Superior temporal gyrus (tissue), 1 donor: ENCODE results near the gene RIPOR3.
"Not testable (repeated sequence)": the region's sequence is repeated elsewhere in the genome, so short reads cannot be mapped to it uniquely, and the experiment has no call there.

Experiments used
- DNase-seq: peaks from one replicate; pipeline ENCODE4 v3.0.0-alpha.2; 2016; ENCODE audit errors: extremely low spot score

RIPOR3 gene

DNA sequence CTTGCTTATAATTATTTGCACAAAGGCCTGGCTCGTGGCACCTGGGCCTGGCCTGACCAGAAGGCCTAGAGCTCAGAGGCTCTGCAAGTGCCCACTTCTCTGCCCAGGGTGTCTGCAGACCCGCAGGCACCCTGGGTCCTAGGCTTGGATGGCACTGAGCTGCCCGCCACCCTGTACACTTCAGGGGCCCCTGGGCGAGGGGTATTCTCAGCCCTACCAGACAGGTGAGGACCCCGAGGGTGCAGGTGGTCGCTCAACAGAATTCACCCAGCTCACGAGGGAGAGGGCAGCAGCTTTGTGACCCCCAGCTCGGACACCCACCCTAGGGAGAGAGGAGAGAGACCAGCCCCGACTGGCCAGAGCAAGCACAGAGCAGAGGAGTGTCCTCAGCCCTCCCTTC lies 83.9 kb downstream of the RIPOR3 start:
- no peak for DNase-seq

DNA sequence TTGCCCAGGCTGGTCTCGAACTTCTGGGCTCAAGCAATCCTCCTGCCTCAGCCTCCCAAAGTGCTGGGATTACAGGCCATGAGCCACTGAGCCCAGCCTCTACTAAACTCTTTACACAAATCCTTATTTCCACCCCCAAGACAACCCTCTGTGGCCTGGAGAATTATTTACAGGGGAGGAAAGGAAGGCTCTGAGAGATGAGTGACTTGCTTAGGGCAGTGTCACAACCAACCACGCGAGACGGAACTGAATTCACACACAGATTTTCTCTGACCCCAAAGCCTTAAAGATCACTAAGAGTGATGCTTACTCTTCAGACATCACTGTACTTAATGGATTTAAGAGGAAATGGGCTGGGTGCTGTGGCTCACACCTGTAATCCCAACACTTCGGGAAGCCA lies 86.2 kb downstream of the RIPOR3 start:
- no peak for DNase-seq

DNA sequence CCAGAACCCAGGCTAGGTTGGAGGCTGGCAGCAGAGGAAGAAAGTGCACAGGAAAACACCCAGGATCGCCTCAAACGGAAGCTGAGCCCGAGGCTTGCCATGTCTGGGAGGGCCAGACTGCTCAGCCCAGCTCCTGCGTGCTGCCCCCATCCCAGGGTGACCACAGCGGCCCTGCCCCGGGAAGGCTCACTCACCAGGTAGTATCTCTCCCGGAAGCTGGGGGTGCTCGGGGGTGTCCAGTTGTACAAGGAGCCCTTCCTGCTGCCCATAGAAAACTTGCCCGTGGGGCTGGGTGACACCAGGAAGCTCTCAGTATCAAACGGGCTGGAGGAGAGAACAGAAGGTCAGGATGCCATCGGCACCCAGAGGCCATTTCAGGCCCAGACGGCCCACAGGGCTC lies 86.9 kb downstream of the RIPOR3 start:
- DNase-seq, result no peak

GRCh38 chr20:50602432-50603088 lies 88.8 kb downstream of the RIPOR3 start:
- DNase-seq, result no peak

DNA sequence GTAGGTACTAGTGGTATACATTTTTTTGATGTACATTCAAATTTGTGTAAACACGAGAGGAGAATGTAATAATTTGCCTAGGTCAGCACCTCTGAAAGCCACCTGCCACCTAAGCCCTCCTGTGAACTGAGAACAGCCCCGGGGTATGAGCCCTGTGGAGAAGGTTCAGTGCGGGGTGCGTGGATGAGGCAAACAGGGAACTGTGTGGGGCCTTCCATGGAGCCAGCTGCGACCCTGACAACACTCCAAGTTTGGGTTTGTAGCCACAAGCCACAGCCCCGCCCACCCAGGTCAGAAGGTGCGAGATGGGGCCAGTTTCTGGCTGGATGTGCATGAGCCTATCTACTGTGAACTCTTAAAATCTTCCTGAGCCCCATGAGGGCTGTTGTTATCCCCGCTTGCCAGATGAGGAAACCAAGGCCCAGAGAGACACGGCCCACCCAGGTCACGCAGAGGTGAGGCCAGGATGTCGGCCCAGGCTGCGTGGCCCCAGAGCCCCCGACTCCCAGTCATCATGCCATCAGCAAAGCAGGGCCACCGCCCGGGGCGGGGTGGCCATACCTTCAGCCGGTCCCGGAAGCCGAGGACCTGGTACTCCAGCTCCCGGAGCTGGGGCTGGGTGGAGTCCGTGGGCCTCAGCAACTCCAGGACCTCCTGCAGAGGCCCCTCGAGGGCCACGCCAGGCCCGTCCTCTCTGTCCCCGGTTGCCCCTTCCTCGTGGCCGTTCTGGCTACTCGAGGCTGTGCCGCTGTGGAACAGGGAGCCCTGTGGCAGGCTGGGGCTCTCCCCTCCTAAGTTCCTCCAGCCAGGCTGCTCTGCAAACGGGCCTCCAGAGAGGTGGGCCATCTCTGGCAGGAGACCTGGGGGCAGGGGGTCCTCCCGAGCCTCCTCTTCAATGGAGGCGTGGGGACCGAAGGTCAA lies 89.6 kb downstream of the RIPOR3 start:
- DNase-seq, result no peak

DNA sequence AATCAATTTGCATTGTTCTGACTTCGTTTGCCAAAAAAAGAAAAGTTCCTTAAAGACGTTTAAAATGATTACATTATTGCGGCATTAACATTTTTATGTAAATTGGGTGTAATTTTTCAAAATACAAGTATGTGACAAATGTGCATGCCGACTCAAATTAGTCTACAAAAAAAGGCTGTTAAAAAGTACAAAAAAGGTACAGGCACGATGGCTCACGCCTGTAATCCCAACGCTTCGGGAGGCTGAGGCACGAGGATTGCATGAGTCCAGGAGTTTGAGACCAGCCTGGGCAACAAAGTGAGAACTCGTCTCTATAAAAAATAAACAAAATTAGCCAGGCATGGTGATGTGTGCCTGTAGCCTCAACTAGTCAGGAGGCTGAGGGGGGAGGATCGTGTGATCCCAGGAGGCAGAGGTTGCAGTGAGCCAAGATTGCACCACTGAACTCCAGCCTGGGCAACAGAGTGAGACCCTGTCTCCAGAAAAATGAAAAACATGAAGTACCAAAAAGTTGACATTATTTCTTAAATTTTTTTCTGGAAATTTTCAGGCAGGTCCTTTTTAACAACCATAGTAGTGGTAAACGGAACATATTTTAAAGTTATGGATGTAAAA lies 91.0 kb downstream of the RIPOR3 start:
- no peak for DNase-seq

GRCh38 chr20:50598768-50599167 lies 92.6 kb downstream of the RIPOR3 start:
- DNase-seq, result not testable (repeated sequence)

DNA sequence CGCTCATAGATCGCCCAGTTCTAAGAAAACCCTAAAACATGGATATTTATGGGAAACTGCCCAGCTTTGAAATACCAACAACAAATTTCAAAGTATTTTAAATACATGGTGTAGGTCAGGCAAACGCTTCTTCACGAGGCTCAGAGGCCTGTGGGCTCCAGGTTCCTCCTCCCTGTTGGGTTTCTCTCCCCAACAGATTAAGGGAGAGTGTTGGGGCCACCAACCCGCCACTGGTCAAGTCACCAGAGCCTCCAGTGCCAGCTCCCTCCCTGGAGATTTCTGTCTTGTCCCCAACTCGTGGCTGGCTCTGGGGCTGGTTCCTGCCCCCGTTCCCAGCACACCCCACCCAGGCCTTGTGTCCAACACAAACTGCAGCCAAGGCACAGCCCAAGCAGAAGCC lies 93.3 kb downstream of the RIPOR3 start:
- DNase-seq, result no peak

DNA sequence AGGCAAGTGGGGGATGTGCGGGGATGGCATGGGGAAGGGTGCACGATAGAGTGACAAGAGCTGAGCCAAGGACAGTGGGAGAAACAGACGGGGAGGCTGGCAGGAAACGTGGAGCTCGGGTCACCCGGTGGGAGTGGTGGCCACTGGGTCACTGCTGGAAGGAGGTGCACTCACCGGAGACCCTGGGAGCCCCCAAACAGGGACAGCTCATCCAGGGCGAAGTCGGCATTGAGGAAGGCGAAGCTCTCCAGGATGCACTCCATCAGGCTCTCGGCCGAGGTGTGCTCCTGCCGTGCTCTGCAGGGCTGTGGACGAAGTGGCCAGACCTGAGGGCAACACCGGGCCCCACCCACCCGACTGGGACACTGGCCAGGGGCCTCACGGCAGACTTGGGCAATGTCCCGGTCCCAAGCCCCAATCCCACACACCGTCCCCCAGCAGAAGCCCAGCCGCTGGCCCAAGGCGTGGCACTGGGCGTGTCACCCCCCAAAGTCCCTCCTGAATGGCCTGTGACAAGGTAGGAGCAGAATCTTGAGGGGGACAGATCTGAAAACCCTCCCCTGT lies 93.9 kb downstream of the RIPOR3 start:
- no peak for DNase-seq

DNA sequence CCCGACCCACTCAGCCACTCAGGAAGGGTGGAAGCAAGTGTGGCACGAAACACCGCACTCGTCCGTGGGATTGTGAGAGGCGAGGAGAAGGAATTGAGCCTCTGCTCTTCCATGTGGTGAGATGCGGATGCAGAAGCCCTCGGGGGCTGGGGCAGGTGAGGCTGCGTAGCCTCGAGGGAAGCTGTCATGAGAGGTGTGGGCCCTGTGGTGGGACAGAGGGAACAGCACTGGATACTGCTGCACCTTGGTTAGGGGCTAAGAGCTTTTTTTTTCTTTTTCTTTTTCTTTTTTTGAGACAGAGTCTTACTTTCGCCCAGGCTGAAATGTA lies 94.7 kb downstream of the RIPOR3 start:
- no peak for DNase-seq

GRCh38 chr20:50595988-50596693 lies 95.2 kb downstream of the RIPOR3 start:
- no peak for DNase-seq

DNA sequence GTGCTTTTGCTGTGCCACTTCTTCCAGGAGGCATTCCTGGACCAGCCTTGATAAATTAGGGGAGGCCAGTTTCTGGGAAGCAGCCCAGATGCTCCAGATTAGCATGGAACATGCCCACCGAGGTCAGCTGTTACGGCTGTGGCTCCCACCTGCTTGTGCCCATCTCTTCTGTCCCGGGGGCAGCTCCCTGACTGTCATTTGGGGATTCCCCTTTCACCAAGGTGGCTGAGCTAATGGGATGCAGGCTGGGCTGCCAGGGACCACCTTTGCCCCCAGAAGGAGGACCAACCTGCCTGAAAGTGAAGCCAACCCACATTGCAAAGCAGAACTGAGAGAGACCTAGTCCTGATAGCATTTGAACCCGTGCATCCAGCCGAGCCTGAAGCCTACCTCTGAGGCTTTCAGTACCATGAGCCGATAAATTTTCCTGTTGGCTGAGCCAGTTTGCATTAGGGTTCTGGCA lies 95.9 kb downstream of the RIPOR3 start:
- DNase-seq, result no peak

- DNase-seq, result no peak
Measured at GRCh38 chr20:50594591-50595432, 96.5 kb downstream of the RIPOR3 start.

DNA sequence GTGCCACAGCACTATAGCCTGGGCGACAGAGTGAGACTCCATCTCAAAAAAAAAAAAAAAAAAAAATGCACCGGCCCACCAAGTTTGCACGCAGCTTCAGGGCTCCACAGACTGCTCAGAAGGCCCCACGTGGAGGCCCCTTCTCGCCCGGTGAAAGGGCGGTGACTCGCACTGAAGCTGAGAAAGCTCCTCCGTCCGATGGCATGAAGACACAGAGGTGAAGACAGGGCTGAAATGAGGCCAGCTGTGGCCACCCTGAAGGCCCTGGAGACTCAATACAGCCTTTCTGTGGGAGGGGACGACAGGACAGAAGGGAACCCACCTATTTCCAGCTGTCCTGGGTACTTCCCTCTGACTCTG lies 97.1 kb downstream of the RIPOR3 start:
- no peak for DNase-seq

GRCh38 chr20:50593005-50593335 lies 98.4 kb downstream of the RIPOR3 start:
- no peak for DNase-seq

GRCh38 chr20:50592282-50593004 lies 98.9 kb downstream of the RIPOR3 start:
- DNase-seq, result peak; percentile 4

DNA sequence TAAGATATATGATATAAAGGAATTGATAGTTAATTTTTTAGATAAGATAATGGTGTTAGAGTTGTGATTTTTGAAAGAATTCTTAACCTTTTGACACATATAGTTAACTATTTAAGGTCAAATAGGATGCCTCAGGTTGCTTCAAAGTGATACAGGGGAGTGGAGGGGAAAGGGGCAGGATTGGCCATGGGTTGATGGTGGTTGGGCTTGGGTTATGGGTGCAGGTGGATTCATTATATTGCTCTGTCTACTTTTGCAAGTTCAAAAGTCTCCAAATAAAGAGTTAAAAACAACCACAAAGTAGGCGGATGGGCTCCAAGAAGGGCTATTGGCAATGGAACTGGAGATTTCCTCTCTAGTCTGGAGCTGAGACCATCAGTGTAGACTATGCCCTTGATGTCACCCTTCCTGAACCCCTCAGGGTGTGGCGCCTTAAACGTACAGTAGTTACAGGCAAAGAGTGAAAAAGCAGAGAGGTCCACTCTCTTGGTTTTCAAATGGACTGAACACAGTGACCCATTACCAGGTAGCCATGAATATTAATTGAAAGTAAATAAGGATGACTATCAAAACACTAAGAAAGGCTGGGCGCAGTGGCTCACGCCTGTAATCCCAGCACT lies 100.0 kb downstream of the RIPOR3 start:
- peak; percentile 1 for DNase-seq

DNA sequence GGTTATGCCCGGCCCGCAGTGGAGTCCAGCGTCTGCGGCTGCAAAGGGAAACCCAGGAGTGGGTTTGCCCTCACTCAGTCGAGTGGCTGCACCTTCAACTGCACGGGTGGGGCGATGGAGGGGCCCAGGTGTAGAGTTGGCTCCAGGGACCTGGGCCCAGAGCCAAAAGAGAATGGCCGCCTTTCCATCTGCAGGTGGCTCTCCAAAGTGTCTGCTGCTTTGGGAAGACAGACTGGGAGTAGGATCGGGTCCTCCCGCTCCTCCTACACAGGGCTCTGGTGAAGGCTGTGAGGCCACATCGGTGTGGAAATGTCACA lies 101.0 kb downstream of the RIPOR3 start:
- DNase-seq, result no peak

DNA sequence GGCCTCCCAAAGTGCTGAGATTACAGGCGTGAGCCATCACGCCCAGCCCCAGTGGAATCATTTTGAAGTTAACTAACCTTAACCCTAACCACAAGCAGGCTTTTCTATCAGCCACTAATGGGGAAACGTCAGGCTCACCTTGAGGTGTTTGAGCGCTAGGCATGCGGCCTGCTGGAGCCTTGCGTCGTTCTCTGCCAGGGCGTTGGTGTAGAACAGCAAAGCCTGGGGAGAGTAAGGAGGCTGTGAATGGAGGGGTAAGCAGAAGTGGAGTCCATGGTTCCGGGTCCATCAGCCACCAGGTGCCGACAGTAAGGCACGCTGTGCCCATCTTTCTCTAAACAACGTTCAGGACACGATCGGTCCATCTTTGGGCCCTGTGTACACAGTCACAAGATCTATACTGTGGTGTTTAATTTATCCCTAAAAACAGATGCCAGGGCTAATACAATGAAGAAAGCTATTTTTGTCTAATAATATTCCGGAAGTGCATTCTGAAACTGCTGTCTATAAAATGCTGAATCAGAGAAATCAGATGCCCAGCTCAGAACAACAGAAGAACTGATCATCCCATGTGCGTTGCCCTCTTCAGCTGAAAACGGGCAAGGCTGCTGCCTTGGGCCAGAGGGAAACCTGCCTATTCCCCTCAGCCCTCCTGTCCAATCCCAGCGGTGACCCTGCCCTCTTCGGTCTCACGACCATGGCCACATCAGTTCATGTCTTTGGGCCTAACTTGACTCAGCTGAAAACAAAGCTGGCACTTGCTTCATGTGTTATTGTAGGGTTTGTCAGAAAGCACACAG lies 101.6 kb downstream of the RIPOR3 start:
- DNase-seq, result peak; percentile 3
